ENCODE results near the gene PRKCA.

DNA sequence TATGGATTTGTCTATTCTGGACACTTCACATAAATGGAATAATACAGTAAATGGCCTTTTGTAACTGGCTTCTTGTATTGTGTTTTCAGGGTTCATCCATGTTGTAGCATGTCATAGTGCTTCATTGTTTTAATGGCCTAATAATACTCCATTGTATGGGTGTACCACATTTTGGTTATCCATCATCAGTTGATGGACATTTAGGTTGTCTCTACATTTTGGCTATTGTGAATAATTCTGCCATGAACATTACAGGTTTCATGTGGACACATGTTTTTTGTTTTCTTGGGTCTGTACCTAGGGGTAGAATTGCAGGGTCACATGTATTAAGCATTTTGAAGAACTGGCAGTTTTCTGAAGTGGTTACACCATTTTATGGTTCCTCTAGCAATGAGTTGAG is 309.0 kb downstream of the PRKCA start:
- TF ChIP-seq CTCF (conservative IDR thresholded peaks at IDR 0.05; ENCODE audit: low read depth in 2 of 2) (no peak), POLR2AphosphoS5 (IDR thresholded peaks at IDR 0.05; ENCODE audit: low read depth) (no peak), EZH2 (IDR thresholded peaks at IDR 0.05; ENCODE audit: low read depth, unreplicated experiment) (no peak), REST (IDR thresholded peaks at IDR 0.05; ENCODE audit: unreplicated experiment) (no peak), EZH2phosphoT487 (IDR thresholded peaks at IDR 0.05; ENCODE audit: unreplicated experiment) (no peak), CREB1 (CRISPR knock-in tag; IDR thresholded peaks at IDR 0.05; ENCODE audit: low read depth) (no peak), JUNB (IDR thresholded peaks at IDR 0.05; ENCODE audit: unreplicated experiment) (no peak)
